Prostate gland (tissue), 2 donors: ENCODE data around the gene WDR48.

ENCODE experiments used
- CTCF ChIP-seq, 4 experiments: fragments of 200-600 bp in 2 of 4; fragments of 450-650 bp in 2 of 4; sonication (generic) in 2 of 4; IDR thresholded peaks; 1 replicate in 3 of 4; 2 replicates in 1 of 4; pipeline ENCODE4 v1.5.1; 2016 to 2019; ENCODE audit warnings: antibody characterized with exemption in 4 of 4, mild to moderate bottlenecking in 2 of 4, moderate library complexity in 2 of 4
- POLR2A ChIP-seq: fragments of 450-650 bp; IDR thresholded peaks from one replicate; pipeline ENCODE4 v1.6.1; 2016; ENCODE audit warnings: antibody characterized with exemption, mild to moderate bottlenecking
- POLR2AphosphoS5 ChIP-seq: sonication (generic); formaldehyde crosslinking; IDR thresholded peaks from one replicate; pipeline ENCODE4 v1.6.1; 2017; ENCODE audit warnings: antibody characterized with exemption

- TF ChIP-seq CTCF (IDR thresholded peaks at IDR 0.05) (no peak), POLR2A (no peak), POLR2AphosphoS5 (no peak)
These were observed 77.1 kb downstream of the WDR48 start for GRCh38 chr3:39128951-39129350.
